Endothelial cell of umbilical vein (primary cell): ENCODE results near the gene TADA2A. TPM values are rescaled to one million over a fixed set of nuclear protein-coding genes. Genes with fewer than 3 reads are reported as not detected.

Experiments
- BruUV-seq: library from RNA; stranded (reverse); fragments of 400-500 nt; replicated peaks from 2 replicates; lab custom pipeline; 2021; lab: Mats Ljungman, UMichigan
- CTCF ChIA-PET: fragments of 300-600, 350-600 bp; sonication (Branson Sonifier 250); formaldehyde crosslinking; loops from one replicate; lab custom pipeline; 2021; ENCODE audit warnings: antibody characterized with exemption, inconsistent platforms; lab: Charles Lee
- POLR2A ChIA-PET: fragments of 300-600, 350-600 bp; sonication (Branson Sonifier 250); formaldehyde crosslinking; loops from one replicate; lab custom pipeline; 2021; ENCODE audit warnings: antibody characterized with exemption, inconsistent platforms; lab: Charles Lee
- DNase-seq: peaks from one replicate; pipeline ENCODE4 v3.0.0-alpha.2; 2011; ENCODE audit warnings: low read depth, low spot score
- FAIRE-seq: peaks from 2 replicates; lab custom pipeline; 2011; peaks lifted over from hg19 to GRCh38; lab: Jason Lieb, UNC
- H2AFZ ChIP-seq: 2 replicates; pipeline ENCODE4 v1.6.0; 2012; ENCODE audit warnings: low read depth, low read length, control low read depth, inconsistent platforms
- H3K27ac ChIP-seq: 2 replicates; pipeline ENCODE4 v1.5.1; 2011; ENCODE audit warnings: low read depth, mild to moderate bottlenecking, control low read depth, low read length, moderate library complexity; ENCODE audit not compliant: insufficient read depth
- H3K27me3 ChIP-seq, 2 experiments: 2 replicates each; pipeline versions ENCODE4 v1.6.0 to v1.6.1; 2011; ENCODE audit warnings: low read length in 2 of 2, mixed read lengths in 1 of 2; ENCODE audit not compliant: control insufficient read depth in 2 of 2, insufficient read depth in 2 of 2
- H3K36me3 ChIP-seq, 2 experiments: 2 replicates in 1 of 2; 3 replicates in 1 of 2; pipeline ENCODE4 v1.5.1; 2011; ENCODE audit warnings: low read length in 2 of 2, mild to moderate bottlenecking in 1 of 2, moderate library complexity in 1 of 2; ENCODE audit not compliant: control insufficient read depth in 2 of 2, insufficient read depth in 2 of 2; ENCODE audit errors: extremely low read depth in 1 of 2
- H3K4me1 ChIP-seq: 3 replicates; pipeline ENCODE4 v1.5.1; 2011; ENCODE audit warnings: mild to moderate bottlenecking, low read length; ENCODE audit not compliant: control insufficient read depth, insufficient read depth; ENCODE audit errors: extremely low read depth
- H3K4me2 ChIP-seq: 2 replicates; pipeline ENCODE4 v1.6.1; 2011; ENCODE audit warnings: low read length, control low read depth, mixed read lengths; ENCODE audit not compliant: insufficient read depth
- H3K4me3 ChIP-seq, 3 experiments: fragments of 200-600 bp in 1 of 3; sonication (generic), shearing (Covaris generic) in 1 of 3; replicated peaks in 1 of 3; 2 replicates each; pipeline ENCODE4 v1.5.1; 2011 to 2016; ENCODE audit warnings: control low read depth in 3 of 3, low read length in 3 of 3, mild to moderate bottlenecking in 2 of 3, inconsistent platforms in 1 of 3, low read depth in 1 of 3, moderate library complexity in 1 of 3; ENCODE audit not compliant: insufficient read depth in 1 of 3
- H3K79me2 ChIP-seq: 2 replicates; pipeline ENCODE4 v1.6.0; 2012; ENCODE audit warnings: low read length, inconsistent platforms; ENCODE audit not compliant: control insufficient read depth, insufficient read depth
- H3K9ac ChIP-seq: replicated peaks from 2 replicates; pipeline ENCODE3; 2011; ENCODE audit warnings: low read length, control low read depth; ENCODE audit not compliant: insufficient read depth; ENCODE audit errors: extremely low read depth
- H3K9me1 ChIP-seq: replicated peaks from 3 replicates; pipeline ENCODE4 v1.6.0; 2011; ENCODE audit warnings: mild to moderate bottlenecking, low read length; ENCODE audit not compliant: control insufficient read depth, insufficient read depth; ENCODE audit errors: extremely low read depth
- H3K9me3 ChIP-seq: replicated peaks from 2 replicates; pipeline ENCODE4 v1.5.1; 2012; ENCODE audit warnings: low read length, inconsistent platforms; ENCODE audit not compliant: control insufficient read depth, insufficient read depth
- H4K20me1 ChIP-seq: replicated peaks from 2 replicates; pipeline ENCODE3; 2011; ENCODE audit warnings: mild to moderate bottlenecking, low read length; ENCODE audit not compliant: control insufficient read depth, insufficient read depth; ENCODE audit errors: extremely low read depth
- CTCF ChIP-seq, 2 donors: IDR thresholded peaks; 1 replicate in 1 of 2; 2 replicates in 1 of 2; pipeline ENCODE4 v1.5.1; 2011; ENCODE audit warnings: low read length in 2 of 2, mild to moderate bottlenecking in 2 of 2, moderate library complexity in 2 of 2, control low read depth in 1 of 2, inconsistent platforms in 1 of 2, low read depth in 1 of 2; ENCODE audit not compliant: insufficient read depth in 1 of 2; ENCODE audit errors: extremely low read depth in 1 of 2
- EZH2 ChIP-seq: IDR thresholded peaks from 2 replicates; pipeline ENCODE4 v1.6.1; 2012; ENCODE audit warnings: borderline replicate concordance, low read depth, mild to moderate bottlenecking, moderate library complexity, low read length, inconsistent platforms; ENCODE audit not compliant: severe bottlenecking
- FOS ChIP-seq: IDR thresholded peaks from 2 replicates; pipeline ENCODE4 v1.6.1; 2011; ENCODE audit warnings: mild to moderate bottlenecking, low read length, moderate library complexity, borderline replicate concordance; ENCODE audit not compliant: insufficient read depth
- GATA2 ChIP-seq: IDR thresholded peaks from 2 replicates; pipeline ENCODE4 v1.7.0; 2011; ENCODE audit warnings: low read depth, mild to moderate bottlenecking, moderate library complexity, mixed read lengths, low read length; ENCODE audit not compliant: insufficient read length, insufficient read depth
- JUN ChIP-seq: IDR thresholded peaks from 2 replicates; pipeline ENCODE4 v1.6.1; 2011; ENCODE audit warnings: borderline replicate concordance, low read depth; ENCODE audit not compliant: insufficient read length, insufficient read depth
- MAX ChIP-seq: IDR thresholded peaks from 2 replicates; pipeline ENCODE4 v1.6.1; 2011; ENCODE audit not compliant: insufficient read depth, insufficient read length
- MYC ChIP-seq: IDR thresholded peaks from one replicate; pipeline ENCODE4 v1.6.1; 2011; ENCODE audit warnings: mild to moderate bottlenecking, low read depth, low read length
- POLR2A ChIP-seq: IDR thresholded peaks from 2 replicates; pipeline ENCODE4 v1.6.1; 2012; ENCODE audit warnings: low read depth, mild to moderate bottlenecking, control low read depth, low read length
- POLR2AphosphoS5 ChIP-seq: IDR thresholded peaks from 2 replicates; pipeline ENCODE4 v1.6.1; 2012; ENCODE audit warnings: low read depth, mild to moderate bottlenecking, control low read depth, low read length, moderate library complexity; ENCODE audit not compliant: insufficient read depth
- dilution Hi-C: fragments of 300-500 bp; cut with MboI; formaldehyde crosslinking; loops from one replicate; pipeline ENCODE4 v1.15.0; 2019; ENCODE audit warnings: low sequenced_read_pairs; ENCODE audit not compliant: extremely low pct_ligation_motif_present
- intact Hi-C: fragments of 100-400 bp; cut with micrococcal nuclease; formaldehyde crosslinking; loops from one replicate; pipeline ENCODE4 v1.10.0; 2022
- polyA plus RNA-seq, 4 experiments: library from polyadenylated mRNA; depleted of rRNA in 3 of 4; stranded (reverse) in 3 of 4; unstranded in 1 of 4; fragments of >200 nt; gene quantifications; 2 replicates each; pipeline versions ENCODE4 v1.2.1 to v1.2.3, GENCODE V29; 2011 to 2012; ENCODE audit warnings: missing spikeins in 1 of 4
- total RNA-seq: library from RNA; stranded (reverse); gene quantifications from 2 replicates; pipeline ENCODE4 v1.2.3, GENCODE V29; 2021

The TADA2A gene
- total and polyA plus RNA-seq, 2 donors (not counting 3 experiments of a cell fraction or from before 2014, with no cell fraction given), result 9.9 to 22.4 TPM

GRCh38 chr17:37480427-37480826 is 73.7 kb downstream of the TADA2A start:
- intact Hi-C loops (no loop called here), dilution Hi-C loops (no loop called here)
- Histone ChIP-seq H3K36me3 (peaks cover 3% of the 10 kb centered on the region in 2 experiments), H3K9me1 (no peaks in the 10 kb centered on the region), H3K9ac (no peak overlapping the region), H3K9me3 (no peaks in the 10 kb centered on the region), H3K4me2 (no peak overlapping the region), H2AFZ (no peak overlapping the region), H3K4me1 (peaks cover 21% of the 10 kb centered on the region), H3K79me2 (no peaks in the 10 kb centered on the region), H4K20me1 (no peaks in the 10 kb centered on the region), H3K27me3 (no peaks in the 10 kb centered on the region), H3K4me3 (no peak overlapping the region), H3K27ac (no peak overlapping the region)
- no TSS peak for BruUV-seq
- DNase-seq, result no peak
- FAIRE-seq, result no peak
- CTCF ChIA-PET, result interaction anchor here (1.4 to 2.3 kb wide), 2 partner anchors 9 to 107 kb away, joined by 3 to 8 read pairs; partner anchors contain the start of gene DUSP14
- TF ChIP-seq POLR2A (no peak), MAX (no peak), MYC (no peak), GATA2 (no peak), FOS (no peak), JUN (no peak), EZH2 (no peak), CTCF (IDR thresholded peaks at IDR 0.05; ENCODE audit: extremely low read depth in 1 of 2, insufficient read depth in 1 of 2, low read depth in 1 of 2, low read length in 2 of 2) (no peak), POLR2AphosphoS5 (no peak)
- POLR2A ChIA-PET, result no interaction called here
